HG02870 (cell line): ENCODE measurements around the gene TCHHL1.
"Not testable (repeated sequence)": the region's sequence is repeated elsewhere in the genome, so short reads cannot be mapped to it uniquely, and the experiment has no call there.

Experiments used
- ATAC-seq: cut with Tn5 transposase; IDR thresholded peaks from one replicate; pipeline ENCODE4 v1.9.1; 2021; ENCODE audit warnings: mild to moderate bottlenecking, moderate library complexity; ENCODE audit not compliant: unreplicated experiment

Gene TCHHL1

GRCh38 chr1:152096931-152097330 is 8.1 kb upstream of the TCHHL1 start:
- no peak for ATAC-seq

- ATAC-seq, result no peak
Measured at GRCh38 chr1:152086760-152087159, 2.1 kb downstream of the TCHHL1 start.

- ATAC-seq, result no peak
Measured at GRCh38 chr1:152084853-152085252, 4.0 kb downstream of the TCHHL1 start.

- ATAC-seq, result not testable (repeated sequence)
Measured at GRCh38 chr1:152081026-152081425, 7.8 kb downstream of the TCHHL1 start.

GRCh38 chr1:152080494-152080893 is 8.4 kb downstream of the TCHHL1 start:
- ATAC-seq, result not testable (repeated sequence)

- ATAC-seq, result no peak
Measured at GRCh38 chr1:152078831-152079441, 9.9 kb downstream of the TCHHL1 start.

GRCh38 chr1:152072311-152072710 is 16.6 kb downstream of the TCHHL1 start:
- no peak for ATAC-seq

GRCh38 chr1:152071123-152071522 is 17.7 kb downstream of the TCHHL1 start:
- no peak for ATAC-seq

- no peak for ATAC-seq
Measured at GRCh38 chr1:152067929-152068328, 20.9 kb downstream of the TCHHL1 start.

GRCh38 chr1:152067150-152067549 is 21.7 kb downstream of the TCHHL1 start:
- ATAC-seq, result no peak

- ATAC-seq, result no peak
Measured at GRCh38 chr1:152061952-152062351, 26.9 kb downstream of the TCHHL1 start.

- ATAC-seq, result no peak
Measured at GRCh38 chr1:152053375-152053774, 35.5 kb downstream of the TCHHL1 start.

GRCh38 chr1:152052606-152053005 is 36.3 kb downstream of the TCHHL1 start:
- ATAC-seq, result no peak

- ATAC-seq, result no peak
Measured at GRCh38 chr1:152050886-152051675, 37.8 kb downstream of the TCHHL1 start.

GRCh38 chr1:152049291-152050083 is 39.4 kb downstream of the TCHHL1 start:
- no peak for ATAC-seq

- ATAC-seq, result no peak
Measured at GRCh38 chr1:152048416-152049009, 40.4 kb downstream of the TCHHL1 start.

GRCh38 chr1:152047730-152048415 is 41.0 kb downstream of the TCHHL1 start:
- peak; percentile 97 for ATAC-seq

- ATAC-seq, result no peak
Measured at GRCh38 chr1:152047413-152047729, 41.5 kb downstream of the TCHHL1 start.

GRCh38 chr1:152044386-152044785 is 44.5 kb downstream of the TCHHL1 start:
- ATAC-seq, result no peak

GRCh38 chr1:152043870-152044269 is 45.0 kb downstream of the TCHHL1 start:
- ATAC-seq, result no peak

- ATAC-seq, result no peak
Measured at GRCh38 chr1:152042030-152042429, 46.8 kb downstream of the TCHHL1 start.
